ENCODE results near the gene SRGAP3. TPM values are rescaled to one million over a fixed set of nuclear protein-coding genes. Genes with fewer than 3 reads are reported as not detected.

SRGAP3 gene
- total and polyA plus RNA-seq, 5 experiments from 2014 or later: 0.73 to 2.5 (median 1.8) TPM

DNA sequence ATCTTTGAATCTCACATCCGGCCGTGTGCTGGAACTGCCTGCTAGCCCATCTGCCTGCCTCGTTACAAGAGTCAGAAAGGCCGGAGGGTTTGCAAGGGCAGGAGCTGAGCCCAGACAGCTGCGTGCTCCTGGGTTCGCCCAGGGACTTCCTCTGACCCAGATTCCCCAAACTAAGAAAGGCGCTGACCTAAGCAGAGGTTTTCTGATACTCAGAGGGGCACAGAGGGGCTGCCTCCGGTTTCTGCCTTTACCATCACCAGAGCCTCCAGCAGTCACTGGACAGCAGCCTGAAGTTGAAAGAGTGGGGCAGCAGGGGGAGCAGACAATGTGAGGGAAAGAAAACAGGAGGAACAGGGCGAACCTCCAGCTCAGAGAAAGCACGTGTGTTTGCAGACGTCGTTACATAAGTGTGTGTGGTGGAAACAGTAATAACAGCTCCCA lies 252.7 kb downstream of the SRGAP3 start:
- ATAC-seq (no peak), DNase-seq (no peak)
- H3K4me1 Mint-ChIP-seq: no peaks in the 10 kb centered on the region
- peak overlapping the region in 1 of 10 donors; percentile 54 for H3K4me3 Mint-ChIP-seq
- H3K9me3 Mint-ChIP-seq: peaks cover 0 to 4% (median 0%) of the 10 kb centered on the region in 9 donors
- peaks cover 0 to 6% (median 0%) of the 10 kb centered on the region in 5 donors for H3K27me3 Mint-ChIP-seq
- H3K36me3 Mint-ChIP-seq: peaks cover 0 to 5% (median 2%) of the 10 kb centered on the region in 3 donors
- POLR2A ChIA-PET: no interaction called here
- H3K27ac Mint-ChIP-seq: no peak overlapping the region

DNA sequence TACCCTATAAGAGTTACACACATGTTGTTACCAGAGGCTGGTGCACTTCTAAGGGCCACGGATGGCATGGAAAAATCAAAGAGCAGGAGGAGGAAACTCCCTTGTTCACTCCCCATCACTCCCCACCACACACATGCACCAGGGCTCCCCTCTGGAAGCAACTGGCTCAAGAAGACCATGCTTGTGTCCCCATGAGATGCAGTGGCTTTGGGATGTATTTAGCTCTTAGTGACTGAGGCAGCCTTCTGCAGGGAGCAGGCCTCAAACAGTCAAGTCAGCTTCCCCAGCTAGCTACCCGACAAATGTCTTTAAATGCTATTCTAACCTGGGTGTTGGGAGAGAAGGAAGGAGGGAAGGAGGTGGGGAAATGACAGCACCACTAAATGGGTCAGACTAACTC lies 253.2 kb downstream of the SRGAP3 start:
- no peak overlapping the region for H3K27ac Mint-ChIP-seq
- no peak overlapping the region for H3K4me3 Mint-ChIP-seq
- peaks cover 0 to 2% (median 2%) of the 10 kb centered on the region in 3 donors for H3K36me3 Mint-ChIP-seq
- H3K4me1 Mint-ChIP-seq: no peaks in the 10 kb centered on the region
- POLR2A ChIA-PET: no interaction called here
- DNase-seq: no peak
- ATAC-seq: no peak
- peaks cover 0 to 1% (median 0%) of the 10 kb centered on the region in 9 donors for H3K9me3 Mint-ChIP-seq
- H3K27me3 Mint-ChIP-seq: peaks cover 0 to 6% (median 0%) of the 10 kb centered on the region in 5 donors

DNA sequence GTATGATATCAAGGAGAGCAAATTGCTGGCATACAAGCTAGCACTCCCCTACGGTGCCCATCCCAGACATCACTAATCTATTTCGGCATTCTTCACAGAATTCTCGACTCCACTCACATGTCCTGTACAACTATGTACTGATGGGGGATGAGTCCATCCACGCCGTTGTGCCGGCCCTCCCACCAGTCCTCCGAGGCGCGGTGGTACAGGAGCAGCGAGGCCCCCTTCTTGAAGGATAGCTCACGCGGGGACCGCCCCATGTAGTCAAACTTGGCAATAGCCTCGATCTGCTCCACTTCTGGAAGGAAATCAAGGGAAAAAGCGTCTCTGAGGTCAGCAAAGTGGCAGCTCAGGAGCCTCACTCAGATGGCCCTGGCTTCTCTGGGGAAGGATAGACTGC lies 255.2 kb downstream of the SRGAP3 start:
- Mint-ChIP-seq H3K9me3 (no peaks in the 10 kb centered on the region), H3K4me3 (no peak overlapping the region), H3K36me3 (peaks cover 0 to 2% (median 0%) of the 10 kb centered on the region in 3 donors), H3K27ac (no peak overlapping the region), H3K4me1 (no peaks in the 10 kb centered on the region), H3K27me3 (peaks cover 0 to 6% (median 0%) of the 10 kb centered on the region in 5 donors)
- DNase-seq (no peak), ATAC-seq (no peak)
- POLR2A ChIA-PET: no interaction called here

DNA sequence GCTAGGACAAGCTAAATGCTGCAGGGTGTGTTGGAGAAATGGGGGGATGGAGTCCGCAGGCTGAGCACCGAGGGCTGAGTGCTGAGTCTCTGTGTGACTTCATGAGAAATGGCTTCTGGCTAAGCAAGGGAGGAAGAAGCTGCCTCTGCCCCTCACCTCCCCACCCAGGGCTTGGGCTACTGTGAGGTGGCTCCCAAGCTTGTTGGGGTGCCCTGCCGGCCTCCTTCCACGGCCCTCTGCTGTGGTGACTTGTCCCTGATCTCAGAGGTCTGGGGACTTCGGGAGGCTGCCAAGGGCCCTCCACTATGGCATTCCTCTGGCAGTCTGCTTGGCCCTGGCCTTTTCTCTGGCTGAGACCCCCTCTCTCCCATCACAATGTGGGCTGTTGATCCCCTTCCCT lies 256.1 kb downstream of the SRGAP3 start:
- ATAC-seq (no peak), DNase-seq (no peak)
- H3K27ac Mint-ChIP-seq: no peak overlapping the region
- H3K9me3 Mint-ChIP-seq: no peaks in the 10 kb centered on the region
- no peak overlapping the region for H3K4me3 Mint-ChIP-seq
- no peaks in the 10 kb centered on the region for H3K36me3 Mint-ChIP-seq
- peaks cover 0 to 3% (median 0%) of the 10 kb centered on the region in 5 donors for H3K27me3 Mint-ChIP-seq
- POLR2A ChIA-PET: no interaction called here
- no peaks in the 10 kb centered on the region for H3K4me1 Mint-ChIP-seq

DNA sequence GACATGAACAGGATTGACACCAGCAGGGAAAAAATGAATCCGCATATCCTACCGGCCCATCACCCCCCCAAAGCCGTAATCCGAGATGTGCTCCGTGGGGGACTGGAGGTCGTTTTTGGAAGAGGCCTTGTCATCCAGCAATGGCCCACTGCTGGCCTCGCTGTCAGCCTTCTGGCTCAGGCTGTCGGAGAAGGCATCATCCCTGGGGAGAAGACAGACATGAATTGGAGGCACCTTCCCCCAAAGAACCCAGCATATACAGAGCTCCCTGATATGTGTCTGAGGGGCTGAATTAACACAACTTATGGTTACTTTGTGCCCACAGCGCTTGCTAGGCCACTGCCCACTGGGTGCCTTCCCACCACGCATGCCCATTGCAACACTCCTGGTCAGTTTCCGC lies 256.6 kb downstream of the SRGAP3 start:
- no peak overlapping the region for H3K27ac Mint-ChIP-seq
- ATAC-seq: no peak
- no peaks in the 10 kb centered on the region for H3K36me3 Mint-ChIP-seq

DNA sequence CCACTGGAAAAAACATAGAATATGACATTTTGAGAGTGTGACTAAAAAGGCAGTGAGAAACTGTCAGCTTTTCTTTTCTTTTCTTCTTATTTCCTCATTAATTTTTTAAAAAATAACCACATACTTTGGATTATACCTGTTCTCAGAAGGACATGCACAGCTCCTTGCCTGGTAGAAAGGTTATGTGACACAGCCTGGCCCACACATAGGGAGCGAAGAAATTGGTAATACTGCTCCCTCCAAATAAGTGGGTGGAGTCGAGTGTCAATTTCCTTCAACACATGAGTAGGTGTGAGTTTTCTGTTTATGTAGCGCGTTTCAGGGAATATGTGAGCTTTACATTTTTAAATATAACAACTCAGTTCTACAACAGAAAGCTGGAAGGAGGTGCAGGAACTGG lies 257.2 kb downstream of the SRGAP3 start:
- no peaks in the 10 kb centered on the region for H3K27me3 Mint-ChIP-seq
- H3K27ac Mint-ChIP-seq: no peak overlapping the region
- H3K36me3 Mint-ChIP-seq: no peaks in the 10 kb centered on the region
- H3K9me3 Mint-ChIP-seq: no peaks in the 10 kb centered on the region
- DNase-seq: no peak
- H3K4me1 Mint-ChIP-seq: peaks cover 0 to 6% (median 4%) of the 10 kb centered on the region in 4 donors
- no peak for ATAC-seq
- H3K4me3 Mint-ChIP-seq: no peak overlapping the region
- POLR2A ChIA-PET: no interaction called here

More for the DNA sequence above, 256.6 kb downstream of the SRGAP3 start:
- POLR2A ChIA-PET: no interaction called here
- H3K9me3 Mint-ChIP-seq: no peaks in the 10 kb centered on the region
- DNase-seq: no peak
- no peak overlapping the region for H3K4me3 Mint-ChIP-seq
- peaks cover 0 to 1% (median 0%) of the 10 kb centered on the region in 5 donors for H3K27me3 Mint-ChIP-seq
- H3K4me1 Mint-ChIP-seq: peaks cover 0 to 4% (median 3%) of the 10 kb centered on the region in 4 donors

DNA sequence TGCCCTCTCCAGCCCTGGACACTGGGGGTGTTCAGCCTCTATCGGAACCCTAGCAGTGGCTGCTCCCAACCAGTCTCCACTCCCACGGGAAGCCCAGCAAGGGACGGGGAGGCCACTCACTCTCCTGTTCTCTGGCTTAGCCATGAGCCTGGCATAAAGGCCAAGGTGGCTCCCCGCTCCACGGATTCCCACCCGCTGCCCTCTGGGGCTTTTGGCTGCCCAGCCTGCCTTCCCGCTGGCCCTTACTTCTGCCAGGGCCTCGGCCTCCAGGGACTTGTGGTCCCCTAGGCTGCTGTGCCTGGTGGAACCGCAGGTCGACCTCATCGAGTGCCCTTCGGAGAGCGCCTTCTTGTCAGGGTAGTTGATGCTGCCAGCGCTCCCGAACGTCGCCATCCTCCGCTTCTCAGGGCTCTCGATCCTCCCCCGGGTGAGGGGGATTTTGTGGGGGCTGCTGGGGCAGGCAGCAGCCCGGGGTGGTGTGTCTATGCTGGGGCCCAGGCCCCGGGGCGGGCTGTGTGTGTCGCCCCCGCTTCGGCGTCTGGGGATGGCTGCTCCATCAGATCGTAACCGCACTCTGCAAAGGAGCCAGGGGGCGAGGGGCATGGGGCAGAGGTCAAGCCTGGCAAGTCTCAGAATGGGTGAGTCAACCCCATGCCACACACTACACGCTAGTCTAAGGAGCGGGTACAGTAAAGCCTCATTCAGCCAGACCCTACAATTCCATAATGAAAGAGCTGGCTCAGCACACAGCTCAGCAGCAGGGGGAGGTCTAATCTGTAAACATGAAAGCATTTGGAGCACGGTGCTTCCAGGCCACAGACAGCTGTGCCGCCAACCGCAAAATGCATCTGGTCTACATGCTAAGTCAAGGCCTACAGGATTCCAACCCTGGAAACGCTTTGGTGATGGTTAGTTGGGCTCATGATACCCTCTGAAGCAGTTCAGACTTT lies 258.9 kb downstream of the SRGAP3 start:
- no peak for DNase-seq
- Mint-ChIP-seq H3K4me3 (no peak overlapping the region), H3K27ac (no peak overlapping the region), H3K27me3 (peaks cover 0 to 2% (median 0%) of the 10 kb centered on the region in 5 donors), H3K9me3 (no peaks in the 10 kb centered on the region), H3K4me1 (peaks cover 0 to 6% (median 4%) of the 10 kb centered on the region in 4 donors), H3K36me3 (no peaks in the 10 kb centered on the region)
- POLR2A ChIA-PET: no interaction called here
- no peak for ATAC-seq

DNA sequence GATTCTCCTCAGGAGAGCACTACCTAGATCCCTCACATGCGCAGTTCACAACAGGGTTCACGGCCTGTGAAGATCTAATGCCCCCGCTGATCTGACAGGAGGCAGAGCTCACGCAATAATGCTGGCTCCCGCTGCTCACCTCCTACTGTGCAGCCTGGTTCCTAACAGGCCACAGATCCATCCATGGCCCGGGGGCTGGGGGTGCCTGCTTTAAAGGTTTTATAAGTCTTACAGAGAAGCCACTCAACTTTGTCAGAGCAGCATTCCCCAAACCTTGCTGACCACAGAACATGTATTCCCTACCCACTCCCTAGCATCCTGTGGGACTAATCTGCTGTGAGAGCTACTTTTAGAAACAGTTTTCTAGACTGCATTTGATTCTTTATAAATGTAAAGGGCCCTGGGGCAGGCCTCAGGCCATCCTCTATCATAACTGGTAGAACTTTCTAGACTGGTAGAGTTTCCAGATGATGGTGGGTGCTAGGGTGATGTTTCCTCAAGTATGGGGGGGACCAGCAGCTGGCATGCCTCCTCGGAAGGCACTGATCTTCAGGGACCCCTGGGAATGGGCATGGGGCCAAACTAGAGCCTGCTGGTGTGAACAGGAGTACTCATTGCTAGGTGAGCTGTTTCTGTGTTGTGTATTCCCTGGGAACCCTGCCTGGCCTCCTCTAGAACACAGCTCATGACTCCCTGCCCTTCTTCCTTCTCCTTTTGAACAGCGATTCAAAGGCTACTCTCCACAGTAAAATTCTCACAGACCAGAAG lies 260.5 kb downstream of the SRGAP3 start:
- Mint-ChIP-seq H3K27ac (no peak overlapping the region), H3K27me3 (peaks cover 0 to 2% (median 0%) of the 10 kb centered on the region in 5 donors), H3K4me1 (peaks cover 0 to 6% (median 4%) of the 10 kb centered on the region in 4 donors), H3K4me3 (no peak overlapping the region), H3K9me3 (no peaks in the 10 kb centered on the region), H3K36me3 (no peaks in the 10 kb centered on the region)
- POLR2A ChIA-PET: no interaction called here
- no peak for DNase-seq
- ATAC-seq: no peak

DNA sequence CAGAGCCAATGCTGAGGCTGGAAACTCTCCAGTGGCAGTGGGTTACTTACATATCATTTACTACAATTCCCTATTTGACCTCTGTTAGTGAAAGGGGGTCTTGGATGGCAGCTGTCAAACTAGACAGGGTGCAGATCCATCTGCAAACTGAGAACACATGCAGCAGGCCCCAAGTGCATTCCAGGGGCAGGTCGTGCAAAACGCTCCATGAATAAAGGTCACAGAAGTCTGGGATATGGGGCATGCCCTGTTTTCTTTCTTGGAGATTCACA lies 261.1 kb downstream of the SRGAP3 start:
- POLR2A ChIA-PET: interaction anchor here (0.7 kb wide), 1 partner anchor 17 kb away, joined by 3 read pairs; no protein-coding TSS in a partner anchor
- H3K4me3 Mint-ChIP-seq: no peak overlapping the region
- no peaks in the 10 kb centered on the region for H3K36me3 Mint-ChIP-seq
- no peak for ATAC-seq
- H3K4me1 Mint-ChIP-seq: peaks cover 0 to 6% (median 4%) of the 10 kb centered on the region in 4 donors
- H3K27ac Mint-ChIP-seq: peak overlapping the region in 1 of 10 donors; percentile 24
- no peak for DNase-seq
- H3K9me3 Mint-ChIP-seq: no peaks in the 10 kb centered on the region
- peaks cover 0 to 2% (median 0%) of the 10 kb centered on the region in 5 donors for H3K27me3 Mint-ChIP-seq

DNA sequence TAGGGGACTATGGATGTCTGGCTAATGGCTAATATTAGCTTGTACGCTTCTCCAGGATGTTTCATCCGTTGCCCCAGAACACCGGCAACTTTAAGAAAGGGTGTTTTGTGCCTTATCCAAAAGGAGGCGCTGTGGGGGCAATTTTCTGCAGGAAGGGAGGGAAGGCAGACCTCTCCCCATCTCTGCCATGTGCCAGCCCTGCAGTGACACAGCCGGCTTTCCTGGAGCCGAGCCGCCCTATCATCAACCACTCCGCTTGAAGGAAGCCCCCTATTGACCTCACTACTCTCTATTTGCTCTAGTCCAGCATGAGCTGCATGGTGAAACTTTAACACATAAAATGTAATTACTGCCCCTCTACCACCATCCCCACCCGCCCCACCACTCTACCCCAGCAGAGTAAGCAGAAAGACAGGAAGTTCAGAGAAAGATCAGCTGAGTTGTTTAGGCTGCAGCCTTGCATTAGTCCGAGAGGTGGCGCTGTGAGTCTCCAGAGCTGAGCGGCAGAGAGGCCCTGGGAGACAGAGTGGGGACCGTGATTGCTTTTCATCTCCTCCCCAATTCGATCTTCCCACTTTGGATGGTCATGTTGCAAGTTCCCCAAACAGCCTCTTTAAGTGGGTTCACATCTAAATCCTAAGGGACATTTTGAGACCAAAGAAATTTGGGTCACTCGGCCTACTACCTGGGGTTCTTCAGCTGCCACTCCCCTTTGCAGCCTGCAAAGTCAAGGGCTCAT lies 261.6 kb downstream of the SRGAP3 start:
- Mint-ChIP-seq H3K36me3 (no peaks in the 10 kb centered on the region), H3K4me1 (peaks cover 0 to 6% (median 4%) of the 10 kb centered on the region in 4 donors), H3K4me3 (peak overlapping the region in 8 of 10 donors; percentile 22 to 65 (median 53)), H3K27ac (peak overlapping the region in 2 of 10 donors; percentile 24 to 48), H3K9me3 (no peaks in the 10 kb centered on the region), H3K27me3 (peaks cover 0 to 2% (median 0%) of the 10 kb centered on the region in 5 donors)
- DNase-seq (peak; percentile 20 to 70 (median 39)), ATAC-seq (peak; percentile 85 to 90)
- POLR2A ChIA-PET: interaction anchor here (0.7 kb wide), 1 partner anchor 16 kb away, joined by 3 read pairs; no protein-coding TSS in a partner anchor

DNA sequence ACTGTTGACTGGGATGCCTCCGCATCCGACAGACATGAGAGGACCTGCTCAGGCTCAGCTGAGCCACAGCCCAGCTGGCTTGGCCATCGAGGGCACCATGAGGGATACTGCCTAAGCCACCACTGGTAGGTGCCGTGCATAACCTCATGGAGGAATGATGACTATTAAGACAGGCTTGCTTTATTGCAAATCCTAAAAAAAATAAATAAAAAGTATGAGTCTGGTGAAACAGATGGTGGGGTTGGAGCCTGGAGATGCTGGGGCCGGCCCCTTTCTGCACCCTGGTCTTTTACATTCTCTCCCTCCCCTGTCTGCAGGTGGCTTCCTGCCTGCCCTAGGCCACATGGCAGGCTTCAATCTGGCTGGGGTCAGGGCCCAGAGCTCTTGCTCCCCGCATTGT lies 262.2 kb downstream of the SRGAP3 start:
- POLR2A ChIA-PET: no interaction called here
- no peaks in the 10 kb centered on the region for H3K9me3 Mint-ChIP-seq
- peaks cover 0 to 6% (median 4%) of the 10 kb centered on the region in 4 donors for H3K4me1 Mint-ChIP-seq
- no peak overlapping the region for H3K4me3 Mint-ChIP-seq
- peaks cover 0 to 2% (median 0%) of the 10 kb centered on the region in 5 donors for H3K27me3 Mint-ChIP-seq
- H3K36me3 Mint-ChIP-seq: no peaks in the 10 kb centered on the region
- DNase-seq (no peak), ATAC-seq (no peak)
- H3K27ac Mint-ChIP-seq: no peak overlapping the region

DNA sequence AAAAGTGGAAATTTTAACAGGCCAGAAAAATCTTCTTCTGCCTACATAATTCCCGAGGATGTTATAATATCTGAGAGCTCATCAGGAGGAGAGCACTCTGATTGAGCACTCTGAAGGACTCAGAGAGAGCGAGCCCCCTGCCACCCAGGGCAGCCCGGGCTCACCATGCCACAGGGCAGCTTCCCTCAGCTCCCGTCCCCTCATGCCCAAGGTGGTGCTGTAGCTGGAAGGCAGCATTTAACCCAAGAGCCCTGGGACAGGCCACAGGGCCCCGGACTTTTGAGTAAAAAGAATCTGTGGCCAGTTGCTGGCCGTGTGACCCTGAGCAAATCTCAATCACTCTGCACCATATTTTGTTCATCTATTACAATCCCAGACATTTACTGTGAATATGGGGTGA lies 262.7 kb downstream of the SRGAP3 start:
- H3K4me1 Mint-ChIP-seq: peaks cover 0 to 6% (median 4%) of the 10 kb centered on the region in 4 donors
- DNase-seq: no peak

More for the DNA sequence above, 262.7 kb downstream of the SRGAP3 start:
- no peak overlapping the region for H3K27ac Mint-ChIP-seq
- H3K27me3 Mint-ChIP-seq: peaks cover 0 to 2% (median 0%) of the 10 kb centered on the region in 5 donors
- H3K9me3 Mint-ChIP-seq: no peaks in the 10 kb centered on the region
- POLR2A ChIA-PET: no interaction called here
- no peak overlapping the region for H3K4me3 Mint-ChIP-seq
- no peak for ATAC-seq
- no peaks in the 10 kb centered on the region for H3K36me3 Mint-ChIP-seq

All from naive thymus-derived CD8-positive, alpha-beta T cell (primary cell).